ENCODE measurements around the gene SLC9C1. TPM values are rescaled to one million over a fixed set of nuclear protein-coding genes. Genes with fewer than 3 reads are reported as not detected.

The SLC9C1 gene
- total and polyA plus RNA-seq, 2 of the 4 experiments (the other 2 are of a cell fraction), result not detected

- no peak overlapping the region for H3K4me2 ChIP-seq (ENCODE audit: low read depth, low read length)
- H2BK5ac ChIP-seq (ENCODE audit: low read depth, low read length, poor library complexity, severe bottlenecking), result no peak overlapping the region
- ChIA-PET CTCF (no interaction called here), POLR2A (ENCODE audit: unreplicated experiment) (no interaction called here)
- no peak overlapping the region for H3K18ac ChIP-seq (ENCODE audit: low read depth, low read length)
- no peak overlapping the region for H3K56ac ChIP-seq (ENCODE audit: extremely low read depth, insufficient read depth, low read length)
- no peaks in the 10 kb centered on the region for H3K79me1 ChIP-seq (ENCODE audit: low read depth in 1 of 2, low read length in 2 of 2)
- in situ Hi-C loops (cut with MboI; ENCODE audit: low sequenced_read_pairs) (loop anchor here (5.0 kb wide), 1 partner anchor 187 kb away; no protein-coding TSS in a partner anchor), dilution Hi-C loops (cut with HindIII; ENCODE audit: low sequenced_read_pairs, unreplicated experiment) (no loop called here), intact Hi-C loops (cut with micrococcal nuclease) (no loop called here)
- H4K91ac ChIP-seq (ENCODE audit: insufficient read depth, low read depth, low read length), result no peak overlapping the region
- no peak overlapping the region for H2BK120ac ChIP-seq (ENCODE audit: low read depth, low read length)
- H2AK5ac ChIP-seq (ENCODE audit: low read depth, low read length), result no peak overlapping the region
- no peak overlapping the region for H3K4me3 ChIP-seq (ENCODE audit: insufficient read depth, low read depth, low read length)
- H3K9me3 ChIP-seq (ENCODE audit: control insufficient read depth, insufficient read depth, low read length), result no peaks in the 10 kb centered on the region
- H2BK15ac ChIP-seq (ENCODE audit: low read depth, low read length), result no peak overlapping the region
- H3K9me1 ChIP-seq (ENCODE audit: insufficient read depth, low read length), result no peaks in the 10 kb centered on the region
- no peak overlapping the region for H4K5ac ChIP-seq (ENCODE audit: low read depth, low read length)
- ATAC-seq (ENCODE audit: low read depth) (no peak), DNase-seq (no peak)
- H3K4me1 ChIP-seq (ENCODE audit: control insufficient read depth, insufficient read depth, low read length), result no peaks in the 10 kb centered on the region
- H3K9ac ChIP-seq (ENCODE audit: low read depth, low read length), result no peak overlapping the region
- H3K27ac ChIP-seq (ENCODE audit: insufficient read depth, low read length), result no peak overlapping the region
- WGBS, 2 experiments (ENCODE audit: extremely low coverage in 2 of 2, insufficient read length in 1 of 2), result no CpG with 5 or more reads among the region's 6 CpGs
- peaks cover 10% of the 10 kb centered on the region; the same call in 1 of the 2 replicates for H3K27me3 ChIP-seq (ENCODE audit: control insufficient read depth, insufficient read depth, low read length)
- H2AFZ ChIP-seq (replicated peaks; ENCODE audit: low read length, poor library complexity), result no peak overlapping the region
- H3K14ac ChIP-seq (replicated peaks; ENCODE audit: low read depth, low read length), result no peak overlapping the region
- TF ChIP-seq NFE2L2 (IDR thresholded peaks at IDR 0.05; ENCODE audit: low read depth, low read length) (no peak), RAD21 (IDR thresholded peaks at IDR 0.05; ENCODE audit: low read length) (no peak), POLR2A (IDR thresholded peaks at IDR 0.05; ENCODE audit: low read depth, low read length) (no peak), FOS (IDR thresholded peaks at IDR 0.05; ENCODE audit: low read depth, low read length) (no peak), BHLHE40 (IDR thresholded peaks at IDR 0.05; ENCODE audit: low read depth, low read length) (no peak), MAZ (IDR thresholded peaks at IDR 0.05; ENCODE audit: borderline replicate concordance, low read depth, low read length) (no peak), CEBPB (IDR thresholded peaks at IDR 0.05; ENCODE audit: low read depth, low read length) (no peak), MXI1 (IDR thresholded peaks at IDR 0.05; ENCODE audit: borderline replicate concordance, low read depth, low read length) (no peak), CHD1 (IDR thresholded peaks at IDR 0.05; ENCODE audit: low read depth, low read length) (no peak), ELK1 (IDR thresholded peaks at IDR 0.05; ENCODE audit: borderline replicate concordance, low read depth, low read length) (no peak), MAFK (IDR thresholded peaks at IDR 0.05; ENCODE audit: low read depth, low read length) (no peak), RCOR1 (IDR thresholded peaks at IDR 0.05; ENCODE audit: insufficient replicate concordance, low read length) (no peak), SMC3 (IDR thresholded peaks at IDR 0.05; ENCODE audit: low read depth, low read length) (no peak)
- no peak overlapping the region for H2AK9ac ChIP-seq (replicated peaks; ENCODE audit: low read depth, low read length, poor library complexity)
- no peaks in the 10 kb centered on the region for H3K36me3 ChIP-seq (ENCODE audit: control insufficient read depth, insufficient read depth, low read length)
- no TSS peak for BruUV-seq (replicated peaks)
- H2BK20ac ChIP-seq (ENCODE audit: low read depth, low read length), result no peak overlapping the region
- no peak overlapping the region for H4K8ac ChIP-seq (ENCODE audit: low read depth in 2 of 2, low read length in 2 of 2)
- no peak overlapping the region for H3K4ac ChIP-seq (ENCODE audit: low read depth, low read length)
- H4K20me1 ChIP-seq (ENCODE audit: insufficient read depth, low read length), result no peaks in the 10 kb centered on the region
- H3K23ac ChIP-seq (ENCODE audit: low read depth, low read length), result no peak overlapping the region
These were observed 40.8 kb upstream of the SLC9C1 start for GRCh38 chr3:112334691-112335433.

Measured in IMR-90 (cell line).